ENCODE measurements around the gene IFNB1.

IFNB1 gene

GRCh38 chr9:21080793-21081192 is 3.1 kb upstream of the IFNB1 start (continued):
- TF ChIP-seq, protein P1, sequence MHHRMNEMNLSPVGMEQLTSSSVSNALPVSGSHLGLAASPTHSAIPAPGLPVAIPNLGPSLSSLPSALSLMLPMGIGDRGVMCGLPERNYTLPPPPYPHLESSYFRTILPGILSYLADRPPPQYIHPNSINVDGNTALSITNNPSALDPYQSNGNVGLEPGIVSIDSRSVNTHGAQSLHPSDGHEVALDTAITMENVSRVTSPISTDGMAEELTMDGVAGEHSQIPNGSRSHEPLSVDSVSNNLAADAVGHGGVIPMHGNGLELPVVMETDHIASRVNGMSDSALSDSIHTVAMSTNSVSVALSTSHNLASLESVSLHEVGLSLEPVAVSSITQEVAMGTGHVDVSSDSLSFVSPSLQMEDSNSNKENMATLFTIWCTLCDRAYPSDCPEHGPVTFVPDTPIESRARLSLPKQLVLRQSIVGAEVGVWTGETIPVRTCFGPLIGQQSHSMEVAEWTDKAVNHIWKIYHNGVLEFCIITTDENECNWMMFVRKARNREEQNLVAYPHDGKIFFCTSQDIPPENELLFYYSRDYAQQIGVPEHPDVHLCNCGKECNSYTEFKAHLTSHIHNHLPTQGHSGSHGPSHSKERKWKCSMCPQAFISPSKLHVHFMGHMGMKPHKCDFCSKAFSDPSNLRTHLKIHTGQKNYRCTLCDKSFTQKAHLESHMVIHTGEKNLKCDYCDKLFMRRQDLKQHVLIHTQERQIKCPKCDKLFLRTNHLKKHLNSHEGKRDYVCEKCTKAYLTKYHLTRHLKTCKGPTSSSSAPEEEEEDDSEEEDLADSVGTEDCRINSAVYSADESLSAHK (tag by site-specific recombination; IDR thresholded peaks at IDR 0.05): no peak
- TF ChIP-seq AEBP2 (tag by site-specific recombination; IDR thresholded peaks at IDR 0.05; ENCODE audit: borderline replicate concordance): no peak
- TF ChIP-seq, protein P2, sequence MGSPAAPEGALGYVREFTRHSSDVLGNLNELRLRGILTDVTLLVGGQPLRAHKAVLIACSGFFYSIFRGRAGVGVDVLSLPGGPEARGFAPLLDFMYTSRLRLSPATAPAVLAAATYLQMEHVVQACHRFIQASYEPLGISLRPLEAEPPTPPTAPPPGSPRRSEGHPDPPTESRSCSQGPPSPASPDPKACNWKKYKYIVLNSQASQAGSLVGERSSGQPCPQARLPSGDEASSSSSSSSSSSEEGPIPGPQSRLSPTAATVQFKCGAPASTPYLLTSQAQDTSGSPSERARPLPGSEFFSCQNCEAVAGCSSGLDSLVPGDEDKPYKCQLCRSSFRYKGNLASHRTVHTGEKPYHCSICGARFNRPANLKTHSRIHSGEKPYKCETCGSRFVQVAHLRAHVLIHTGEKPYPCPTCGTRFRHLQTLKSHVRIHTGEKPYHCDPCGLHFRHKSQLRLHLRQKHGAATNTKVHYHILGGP (tag by site-specific recombination; IDR thresholded peaks at IDR 0.05): no peak
- TF ChIP-seq ZNF133 (tag by site-specific recombination; IDR thresholded peaks at IDR 0.05): no peak
- TF ChIP-seq, protein P3, sequence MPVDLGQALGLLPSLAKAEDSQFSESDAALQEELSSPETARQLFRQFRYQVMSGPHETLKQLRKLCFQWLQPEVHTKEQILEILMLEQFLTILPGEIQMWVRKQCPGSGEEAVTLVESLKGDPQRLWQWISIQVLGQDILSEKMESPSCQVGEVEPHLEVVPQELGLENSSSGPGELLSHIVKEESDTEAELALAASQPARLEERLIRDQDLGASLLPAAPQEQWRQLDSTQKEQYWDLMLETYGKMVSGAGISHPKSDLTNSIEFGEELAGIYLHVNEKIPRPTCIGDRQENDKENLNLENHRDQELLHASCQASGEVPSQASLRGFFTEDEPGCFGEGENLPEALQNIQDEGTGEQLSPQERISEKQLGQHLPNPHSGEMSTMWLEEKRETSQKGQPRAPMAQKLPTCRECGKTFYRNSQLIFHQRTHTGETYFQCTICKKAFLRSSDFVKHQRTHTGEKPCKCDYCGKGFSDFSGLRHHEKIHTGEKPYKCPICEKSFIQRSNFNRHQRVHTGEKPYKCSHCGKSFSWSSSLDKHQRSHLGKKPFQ (tag by site-specific recombination; IDR thresholded peaks at IDR 0.05): no peak
- TF ChIP-seq ZNF701 (tag by site-specific recombination; IDR thresholded peaks at IDR 0.05): no peak
- TF ChIP-seq ZNF132 (tag by site-specific recombination; IDR thresholded peaks at IDR 0.05; ENCODE audit: borderline replicate concordance): no peak
- TF ChIP-seq ZNF394 (tag by site-specific recombination; IDR thresholded peaks at IDR 0.05; ENCODE audit: borderline replicate concordance): no peak

DNA sequence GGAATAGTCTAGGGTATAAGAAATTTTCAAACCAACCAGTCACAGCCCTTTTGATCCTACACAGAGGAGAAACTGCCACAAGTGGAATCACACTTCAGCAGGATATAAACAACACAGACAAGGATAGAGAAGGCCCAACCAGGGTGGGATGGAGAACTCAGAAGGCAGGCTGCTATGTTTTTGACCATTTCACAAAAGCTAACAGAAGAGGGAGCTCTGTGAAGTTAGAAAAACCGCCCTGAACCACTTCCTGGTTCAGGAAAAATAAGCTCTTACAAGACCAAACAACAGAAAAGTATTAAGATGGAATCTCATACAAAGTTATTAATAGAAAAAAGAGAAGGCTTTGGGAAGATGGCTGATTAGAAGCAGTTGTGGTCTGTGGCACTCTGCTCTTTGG is 960 bp upstream of the IFNB1 start:
- no peaks in the 10 kb centered on the region for H3K4me1 ChIP-seq (ENCODE audit: control insufficient read depth, insufficient read depth, low read length)
- no peak overlapping the region for H3K4me3 ChIP-seq (ENCODE audit: low read depth, low read length)
- H3K9me3 ChIP-seq (ENCODE audit: control insufficient read depth, insufficient read depth, low read depth, low read length): no peaks in the 10 kb centered on the region
- no peaks in the 10 kb centered on the region for H3K36me3 ChIP-seq (ENCODE audit: control insufficient read depth in 2 of 2, insufficient read depth in 1 of 2, low read length in 2 of 2)
- ChIA-PET CTCF (interaction anchor here (0.6 to 1.5 kb wide), 5 partner anchors 23 to 759 kb away, joined by 3 to 8 read pairs (median 4); no protein-coding TSS in a partner anchor), POLR2A (no interaction called here)
- no peak for TF ChIP-seq ZNF211 (tag by site-specific recombination; IDR thresholded peaks at IDR 0.05; ENCODE audit: low read depth)
- TF ChIP-seq ZNF677 (tag by site-specific recombination; IDR thresholded peaks at IDR 0.05): no peak
- no peak for TF ChIP-seq ZNF366 (tag by site-specific recombination; conservative IDR thresholded peaks at IDR 0.05)
- TF ChIP-seq ZNF624 (tag by site-specific recombination; IDR thresholded peaks at IDR 0.05): no peak
- TF ChIP-seq ZNF121 (tag by site-specific recombination; IDR thresholded peaks at IDR 0.05): no peak
- TF ChIP-seq ZNF10 (tag by site-specific recombination; IDR thresholded peaks at IDR 0.05): no peak
- TF ChIP-seq, protein P4, sequence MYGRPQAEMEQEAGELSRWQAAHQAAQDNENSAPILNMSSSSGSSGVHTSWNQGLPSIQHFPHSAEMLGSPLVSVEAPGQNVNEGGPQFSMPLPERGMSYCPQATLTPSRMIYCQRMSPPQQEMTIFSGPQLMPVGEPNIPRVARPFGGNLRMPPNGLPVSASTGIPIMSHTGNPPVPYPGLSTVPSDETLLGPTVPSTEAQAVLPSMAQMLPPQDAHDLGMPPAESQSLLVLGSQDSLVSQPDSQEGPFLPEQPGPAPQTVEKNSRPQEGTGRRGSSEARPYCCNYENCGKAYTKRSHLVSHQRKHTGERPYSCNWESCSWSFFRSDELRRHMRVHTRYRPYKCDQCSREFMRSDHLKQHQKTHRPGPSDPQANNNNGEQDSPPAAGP (tag by site-specific recombination; IDR thresholded peaks at IDR 0.05): no peak
- no peak for TF ChIP-seq ZNF530 (tag by site-specific recombination; IDR thresholded peaks at IDR 0.05; ENCODE audit: low read depth)
- TF ChIP-seq ZSCAN5A (tag by site-specific recombination; IDR thresholded peaks at IDR 0.05): no peak
- no peak for TF ChIP-seq MYNN (tag by site-specific recombination; IDR thresholded peaks at IDR 0.05; ENCODE audit: borderline replicate concordance)
- no peak overlapping the region for H3K27ac ChIP-seq (ENCODE audit: extremely low read depth, low read depth, low read length)
